Tibial nerve (tissue), 4 donors: ENCODE measurements around the gene RASGEF1C.

Source experiments
- CTCF ChIP-seq, 5 experiments: fragments of 200-600 bp in 3 of 5; fragments of 450-650 bp in 2 of 5; sonication (generic) in 3 of 5; IDR thresholded peaks; one replicate each; pipeline ENCODE4 v1.5.1; 2016 to 2019; ENCODE audit warnings: antibody characterized with exemption in 5 of 5, mild to moderate bottlenecking in 3 of 5, moderate library complexity in 2 of 5
- EP300 ChIP-seq, 2 donors: sonication (generic); formaldehyde crosslinking; IDR thresholded peaks; one replicate each; pipeline ENCODE4 v1.6.1; 2017; ENCODE audit warnings: antibody characterized with exemption in 2 of 2, mild to moderate bottlenecking in 1 of 2

GRCh38 chr5:180197016-180197702 lies 11.9 kb downstream of the RASGEF1C start:
- no peak for TF ChIP-seq CTCF (IDR thresholded peaks at IDR 0.05)
- TF ChIP-seq EP300 (IDR thresholded peaks at IDR 0.05), result no peak
